Mucosa of gallbladder (tissue), 1 donor: ENCODE results near the gene SLC48A1. TPM values are rescaled to one million over a fixed set of nuclear protein-coding genes. Genes with fewer than 3 reads are reported as not detected.

ENCODE experiments used
- DNase-seq: peaks from one replicate; pipeline ENCODE4 v3.0.0-alpha.2; 2020; ENCODE audit warnings: low spot score
- total RNA-seq: library from RNA; stranded (reverse); gene quantifications from one replicate; pipeline ENCODE4 v1.2.1, GENCODE V29; 2021
- donor health status: DM: no; HTN: no; CAD: no.

SLC48A1 gene
- total RNA-seq = 73.1 TPM

- DNase-seq = peak; percentile 57
Observed at GRCh38 chr12:47773062-47773857, at the start of gene SLC48A1. Gene SLC48A1, plus strand, starts transcription at chr12:47773238. Its CDS starts 67 bp downstream, at chr12:47773305.

GRCh38 chr12:47725091-47725772, 47.8 kb upstream of the SLC48A1 start, which contains the start of gene ENDOU:
Gene ENDOU, minus strand, starts transcription at chr12:47725490. Its CDS starts 77 bp downstream, at chr12:47725413.
- no peak for DNase-seq

- DNase-seq = no peak
Observed at GRCh38 chr12:47725893-47726292, 47.1 kb upstream of the SLC48A1 start.

GRCh38 chr12:47729233-47729632, 43.8 kb upstream of the SLC48A1 start:
- no peak for DNase-seq

GRCh38 chr12:47730341-47730744, 42.7 kb upstream of the SLC48A1 start:
- DNase-seq = no peak

GRCh38 chr12:47731723-47732122, 41.3 kb upstream of the SLC48A1 start:
- DNase-seq = no peak

- DNase-seq = no peak
Observed at GRCh38 chr12:47732504-47732903, 40.5 kb upstream of the SLC48A1 start.

- DNase-seq = no peak
Observed at GRCh38 chr12:47733142-47733541, 39.9 kb upstream of the SLC48A1 start.

GRCh38 chr12:47734725-47735480, 38.1 kb upstream of the SLC48A1 start:
- DNase-seq = no peak

- no peak for DNase-seq
Observed at GRCh38 chr12:47735649-47736048, 37.4 kb upstream of the SLC48A1 start.

- DNase-seq = no peak
Observed at GRCh38 chr12:47736216-47736615, 36.8 kb upstream of the SLC48A1 start.

GRCh38 chr12:47736877-47737676, 36.0 kb upstream of the SLC48A1 start:
- DNase-seq = peak; percentile 79

- DNase-seq = no peak
Observed at GRCh38 chr12:47737936-47738594, 35.0 kb upstream of the SLC48A1 start.

- DNase-seq = no peak
Observed at GRCh38 chr12:47739297-47739696, 33.7 kb upstream of the SLC48A1 start.

- DNase-seq = no peak
Observed at GRCh38 chr12:47739979-47740378, 33.1 kb upstream of the SLC48A1 start.

- DNase-seq = no peak
Observed at GRCh38 chr12:47740606-47741339, 32.3 kb upstream of the SLC48A1 start.

GRCh38 chr12:47741340-47741703, 31.7 kb upstream of the SLC48A1 start:
- peak; percentile 73 for DNase-seq

GRCh38 chr12:47742253-47742825, 30.7 kb upstream of the SLC48A1 start:
- DNase-seq = no peak

GRCh38 chr12:47743311-47743860, 29.7 kb upstream of the SLC48A1 start:
- no peak for DNase-seq
